ENCODE results near the gene SMC6.

Gene SMC6

DNA sequence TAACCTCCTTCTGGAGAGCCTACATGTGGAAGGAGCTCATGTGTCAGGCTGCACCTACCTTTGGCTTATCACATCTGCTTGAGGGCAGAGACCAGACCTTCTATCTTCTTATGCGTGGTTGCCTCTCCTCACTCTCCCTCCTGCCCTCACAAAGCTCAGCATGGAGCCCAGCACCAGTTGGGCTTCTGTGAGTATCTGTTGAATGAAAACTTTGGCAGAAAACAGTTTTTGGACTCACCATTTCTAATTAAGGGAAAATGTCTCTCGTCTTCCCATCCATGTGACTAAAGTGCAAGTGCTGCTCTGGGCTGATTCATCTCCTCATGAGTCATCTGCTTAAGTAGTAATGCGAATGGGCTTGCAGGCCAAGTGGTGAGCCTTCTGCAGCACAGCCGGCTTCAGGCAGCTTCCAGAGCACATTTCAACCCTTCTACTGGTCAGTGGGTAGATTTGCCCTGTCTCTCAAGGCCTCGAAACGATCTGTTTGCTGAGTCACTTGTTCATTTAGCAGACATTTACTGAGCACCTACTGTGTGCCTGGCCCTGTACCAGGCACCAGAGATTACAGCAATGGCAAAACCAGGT lies 110.5 kb downstream of the SMC6 start:
- Mint-ChIP-seq H3K36me3 (no peaks in the 10 kb centered on the region), H3K27ac (no peak overlapping the region), H3K4me1 (no peaks in the 10 kb centered on the region), H3K27me3 (no peaks in the 10 kb centered on the region), H3K9me3 (no peaks in the 10 kb centered on the region), H3K4me3 (no peak overlapping the region)
- CTCF ChIA-PET, result interaction anchor here (5.3 kb wide), 1 partner anchor 28 kb away, joined by 58 read pairs; no protein-coding TSS in a partner anchor
- no peak for DNase-seq

- CTCF ChIA-PET, result interaction anchor here (1.3 kb wide), 1 partner anchor 31 kb away, joined by 4 read pairs; no protein-coding TSS in a partner anchor
- H3K36me3 Mint-ChIP-seq, result no peaks in the 10 kb centered on the region
- DNase-seq, result no peak
- H3K27ac Mint-ChIP-seq, result no peak overlapping the region
- no peaks in the 10 kb centered on the region for H3K27me3 Mint-ChIP-seq
- no peaks in the 10 kb centered on the region for H3K4me1 Mint-ChIP-seq
- H3K9me3 Mint-ChIP-seq, result no peaks in the 10 kb centered on the region
- no peak overlapping the region for H3K4me3 Mint-ChIP-seq
These were observed 113.2 kb downstream of the SMC6 start for GRCh38 chr2:17640406-17640805.

DNA sequence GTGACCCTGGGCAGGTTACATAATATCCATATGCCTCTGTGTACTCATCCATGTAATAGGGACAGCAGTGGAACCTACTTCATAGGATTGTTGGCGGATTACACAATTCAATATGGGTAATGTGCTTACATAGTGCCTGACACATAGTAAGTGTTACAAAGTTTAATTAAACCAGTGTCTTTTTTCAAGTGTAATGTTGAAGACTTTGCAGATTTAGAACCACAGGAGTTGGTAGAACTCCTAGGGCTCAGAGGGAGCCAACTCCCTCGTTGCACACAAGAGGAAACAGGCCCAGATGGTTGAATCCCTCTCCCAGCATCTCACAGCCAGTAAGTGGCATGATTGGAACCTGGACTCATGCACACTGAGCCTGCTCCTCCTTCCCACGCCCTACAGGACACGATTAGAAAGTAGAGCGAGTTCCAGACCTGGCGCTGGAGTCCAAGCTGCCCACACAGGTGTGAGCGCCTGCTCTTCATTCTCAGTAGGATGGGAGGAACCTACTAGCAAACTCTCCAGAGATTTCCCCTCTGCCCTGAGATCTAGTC lies 115.3 kb downstream of the SMC6 start:
- no peaks in the 10 kb centered on the region for H3K9me3 Mint-ChIP-seq
- no peak overlapping the region for H3K4me3 Mint-ChIP-seq
- peaks cover 13% of the 10 kb centered on the region for H3K27me3 Mint-ChIP-seq
- no peak for DNase-seq
- no peaks in the 10 kb centered on the region for H3K36me3 Mint-ChIP-seq
- CTCF ChIA-PET, result no interaction called here
- no peak overlapping the region for H3K27ac Mint-ChIP-seq
- H3K4me1 Mint-ChIP-seq, result no peaks in the 10 kb centered on the region

- H3K36me3 Mint-ChIP-seq, result no peaks in the 10 kb centered on the region
- no peaks in the 10 kb centered on the region for H3K4me1 Mint-ChIP-seq
- CTCF ChIA-PET, result interaction anchor here (0.9 kb wide), 1 partner anchor 9 kb away, joined by 3 read pairs; no protein-coding TSS in a partner anchor
- no peak overlapping the region for H3K27ac Mint-ChIP-seq
- no peak for DNase-seq
- H3K9me3 Mint-ChIP-seq, result no peaks in the 10 kb centered on the region
- H3K27me3 Mint-ChIP-seq, result peaks cover 13% of the 10 kb centered on the region
- no peak overlapping the region for H3K4me3 Mint-ChIP-seq
These were observed 116.3 kb downstream of the SMC6 start for GRCh38 chr2:17637131-17637906.

- Mint-ChIP-seq H3K9me3 (no peaks in the 10 kb centered on the region), H3K27ac (no peak overlapping the region), H3K4me1 (no peaks in the 10 kb centered on the region), H3K36me3 (no peaks in the 10 kb centered on the region), H3K4me3 (no peak overlapping the region), H3K27me3 (peaks cover 13% of the 10 kb centered on the region)
- no peak for DNase-seq
- CTCF ChIA-PET, result interaction anchor here (0.9 to 1.2 kb wide), 2 partner anchors 10 kb away, joined by 3 to 5 read pairs; no protein-coding TSS in a partner anchor
These were observed 117.4 kb downstream of the SMC6 start for GRCh38 chr2:17636257-17636656.

- H3K9me3 Mint-ChIP-seq, result no peaks in the 10 kb centered on the region
- H3K27ac Mint-ChIP-seq, result no peak overlapping the region
- H3K4me1 Mint-ChIP-seq, result no peaks in the 10 kb centered on the region
- peaks cover 13% of the 10 kb centered on the region for H3K27me3 Mint-ChIP-seq
- H3K36me3 Mint-ChIP-seq, result no peaks in the 10 kb centered on the region
- CTCF ChIA-PET, result interaction anchor here (1.2 kb wide), 1 partner anchor 11 kb away, joined by 5 read pairs; no protein-coding TSS in a partner anchor
- H3K4me3 Mint-ChIP-seq, result no peak overlapping the region
- DNase-seq, result no peak
These were observed 118.6 kb downstream of the SMC6 start for GRCh38 chr2:17634997-17635396.

- H3K36me3 Mint-ChIP-seq, result no peaks in the 10 kb centered on the region
- no peak overlapping the region for H3K27ac Mint-ChIP-seq
- no peaks in the 10 kb centered on the region for H3K4me1 Mint-ChIP-seq
- H3K9me3 Mint-ChIP-seq, result no peaks in the 10 kb centered on the region
- no peak for DNase-seq
- H3K4me3 Mint-ChIP-seq, result no peak overlapping the region
- peaks cover 10% of the 10 kb centered on the region for H3K27me3 Mint-ChIP-seq
- CTCF ChIA-PET, result interaction anchor here (0.8 kb wide), 1 partner anchor 15 kb away, joined by 3 read pairs; no protein-coding TSS in a partner anchor
These were observed 123.5 kb downstream of the SMC6 start for GRCh38 chr2:17630089-17630488.

DNA sequence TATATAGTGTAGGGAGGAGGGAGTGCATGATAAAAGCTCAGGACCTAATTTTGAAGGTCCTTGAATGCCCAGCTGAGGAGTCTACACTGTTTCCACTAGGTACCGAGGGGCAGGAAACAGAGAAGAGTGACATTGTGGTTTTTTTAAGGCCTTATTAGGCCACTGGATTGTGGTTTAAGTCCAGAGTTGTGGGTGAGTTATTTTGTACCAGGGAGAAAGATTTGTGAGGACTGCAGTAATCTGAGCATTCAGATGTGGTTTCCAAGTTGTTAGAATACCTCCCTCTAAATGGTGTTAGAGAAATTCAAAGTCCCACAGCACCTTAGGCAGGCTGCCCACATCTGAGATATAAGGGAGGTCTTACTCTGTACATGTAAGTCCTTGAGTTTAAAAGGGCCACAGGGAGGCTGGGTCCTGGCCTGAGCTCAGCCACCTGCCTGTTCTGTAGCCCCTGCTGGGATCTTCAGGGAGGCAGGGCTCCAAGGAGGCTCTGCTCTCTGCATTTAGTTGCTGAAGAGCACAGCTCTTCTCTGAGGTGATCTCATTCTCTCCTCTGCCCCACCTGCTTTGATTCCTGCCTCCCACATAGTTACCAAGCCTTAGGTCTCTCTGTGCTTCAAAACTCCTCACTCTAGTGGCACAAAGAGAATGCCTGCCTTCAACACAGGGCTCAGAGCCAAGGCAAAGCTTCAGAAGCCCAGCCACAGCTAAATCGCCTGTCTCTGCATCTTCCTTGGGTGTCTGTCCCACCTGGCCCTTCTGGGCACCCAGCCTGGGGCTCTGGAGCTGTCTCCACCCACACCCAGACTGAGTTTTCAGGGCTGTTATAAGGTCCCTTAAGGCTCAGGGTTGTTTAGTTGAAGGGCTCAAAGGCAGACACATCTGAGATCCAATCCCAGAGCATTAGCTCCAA lies 125.0 kb downstream of the SMC6 start:
- H3K36me3 Mint-ChIP-seq, result no peaks in the 10 kb centered on the region
- H3K4me1 Mint-ChIP-seq, result no peaks in the 10 kb centered on the region
- H3K27me3 Mint-ChIP-seq, result peaks cover under 1% of the 10 kb centered on the region
- CTCF ChIA-PET, result interaction anchor here (1.8 kb wide), 1 partner anchor 17 kb away, joined by 7 read pairs; no protein-coding TSS in a partner anchor
- H3K27ac Mint-ChIP-seq, result no peak overlapping the region
- H3K9me3 Mint-ChIP-seq, result no peaks in the 10 kb centered on the region
- DNase-seq, result no peak
- H3K4me3 Mint-ChIP-seq, result no peak overlapping the region

DNA sequence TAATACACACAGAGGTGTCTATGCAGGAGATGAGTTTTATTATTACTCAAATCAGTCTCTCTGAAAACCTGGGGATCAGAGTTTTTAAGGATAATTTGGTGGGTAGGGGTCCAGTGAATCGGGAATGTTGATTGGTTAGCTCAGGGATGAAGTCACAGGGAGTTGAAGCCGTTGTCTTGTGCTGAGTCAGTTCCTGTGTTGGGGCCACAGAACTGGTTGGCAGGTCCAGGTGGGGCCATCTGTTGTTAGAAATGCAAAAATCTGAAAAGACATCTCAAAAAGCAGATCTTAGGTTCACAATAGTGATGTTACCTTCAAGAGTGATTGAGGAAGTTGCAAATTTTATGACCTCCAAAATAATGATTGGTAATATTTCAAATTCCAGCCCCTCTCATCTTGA lies 126.2 kb downstream of the SMC6 start:
- DNase-seq, result no peak
- Mint-ChIP-seq H3K4me3 (no peak overlapping the region), H3K4me1 (no peaks in the 10 kb centered on the region), H3K27ac (no peak overlapping the region), H3K36me3 (no peaks in the 10 kb centered on the region), H3K27me3 (peaks cover 3% of the 10 kb centered on the region), H3K9me3 (no peaks in the 10 kb centered on the region)
- CTCF ChIA-PET, result interaction anchor here (1.8 kb wide), 1 partner anchor 18 kb away, joined by 7 read pairs; no protein-coding TSS in a partner anchor

DNA sequence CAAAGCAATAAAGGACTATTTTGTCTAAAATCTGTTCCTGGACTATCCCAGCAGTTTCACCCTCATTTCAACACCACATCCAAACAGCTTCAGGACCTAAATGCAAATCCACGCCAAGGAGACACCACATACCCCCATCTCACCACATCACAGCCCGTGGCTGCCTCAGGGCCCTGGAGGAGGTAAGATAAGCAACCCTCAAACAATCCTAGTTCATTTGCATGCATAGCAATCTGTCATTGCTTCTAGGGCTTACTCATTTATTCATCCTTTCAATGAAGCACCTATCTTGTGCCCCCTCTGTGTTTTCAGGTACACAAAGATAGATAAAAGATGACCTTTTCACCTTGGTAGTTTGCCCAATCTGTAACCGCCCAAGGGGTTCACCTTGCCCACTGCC lies 126.6 kb downstream of the SMC6 start:
- CTCF ChIA-PET, result no interaction called here
- Mint-ChIP-seq H3K9me3 (no peaks in the 10 kb centered on the region), H3K27ac (no peak overlapping the region), H3K27me3 (peaks cover 3% of the 10 kb centered on the region), H3K36me3 (no peaks in the 10 kb centered on the region), H3K4me1 (no peaks in the 10 kb centered on the region), H3K4me3 (no peak overlapping the region)
- DNase-seq, result no peak

DNA sequence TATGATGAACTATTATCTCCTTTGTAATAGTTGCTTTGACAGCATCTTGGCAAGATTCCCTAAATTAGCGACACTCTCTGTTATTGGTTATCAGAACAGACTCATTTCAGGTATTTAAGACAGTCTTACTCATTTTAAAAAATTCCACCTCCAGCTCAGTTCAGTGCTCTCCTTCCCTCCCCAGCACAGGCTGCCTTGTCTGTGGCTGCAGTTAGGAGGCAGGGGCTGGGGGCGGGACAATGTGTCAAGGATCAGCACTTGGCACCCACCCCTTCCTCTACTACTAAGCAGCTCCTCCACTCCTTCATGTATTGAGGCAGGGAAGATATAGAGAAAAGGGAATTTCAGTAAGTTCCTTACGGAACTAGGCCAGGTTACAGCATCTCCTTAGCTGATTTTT lies 128.2 kb downstream of the SMC6 start:
- H3K4me3 Mint-ChIP-seq, result no peak overlapping the region
- H3K27ac Mint-ChIP-seq, result no peak overlapping the region
- DNase-seq, result no peak
- no peaks in the 10 kb centered on the region for H3K9me3 Mint-ChIP-seq
- H3K27me3 Mint-ChIP-seq, result peaks cover 12% of the 10 kb centered on the region
- CTCF ChIA-PET, result no interaction called here
- no peaks in the 10 kb centered on the region for H3K36me3 Mint-ChIP-seq
- H3K4me1 Mint-ChIP-seq, result no peaks in the 10 kb centered on the region

- Mint-ChIP-seq H3K9me3 (no peaks in the 10 kb centered on the region), H3K4me1 (no peaks in the 10 kb centered on the region), H3K36me3 (no peaks in the 10 kb centered on the region), H3K27me3 (peaks cover 22% of the 10 kb centered on the region), H3K27ac (no peak overlapping the region), H3K4me3 (no peak overlapping the region)
- CTCF ChIA-PET, result no interaction called here
- DNase-seq, result no peak
These were observed 131.8 kb downstream of the SMC6 start for GRCh38 chr2:17621781-17622180.

DNA sequence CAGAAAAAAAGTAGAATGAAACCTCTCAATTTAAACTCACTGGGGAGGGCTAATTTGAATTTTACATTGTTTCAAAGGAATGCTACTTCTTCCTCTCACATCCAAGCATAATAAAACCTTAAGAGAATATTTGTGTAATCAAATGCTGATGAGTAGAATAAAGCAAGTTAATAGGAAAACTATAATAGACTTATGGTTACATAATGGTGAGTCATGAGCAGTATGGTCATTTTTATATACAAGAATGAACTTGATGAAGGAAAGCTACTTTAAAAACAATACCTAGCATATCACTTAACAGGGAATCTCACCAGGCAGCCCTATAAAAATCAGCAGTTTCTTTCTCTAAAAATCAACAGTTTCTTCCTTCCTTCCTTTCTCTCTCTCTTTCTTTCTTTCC lies 132.8 kb downstream of the SMC6 start:
- CTCF ChIA-PET, result no interaction called here
- H3K4me3 Mint-ChIP-seq, result no peak overlapping the region
- peak overlapping the region; percentile 51 for H3K27ac Mint-ChIP-seq
- no peaks in the 10 kb centered on the region for H3K9me3 Mint-ChIP-seq
- peaks cover 25% of the 10 kb centered on the region for H3K27me3 Mint-ChIP-seq
- DNase-seq, result no peak
- H3K4me1 Mint-ChIP-seq, result no peaks in the 10 kb centered on the region
- no peaks in the 10 kb centered on the region for H3K36me3 Mint-ChIP-seq

GRCh38 chr2:17620280-17620679 lies 133.3 kb downstream of the SMC6 start:
- H3K4me1 Mint-ChIP-seq, result no peaks in the 10 kb centered on the region
- DNase-seq, result no peak
- H3K4me3 Mint-ChIP-seq, result no peak overlapping the region
- CTCF ChIA-PET, result no interaction called here
- no peaks in the 10 kb centered on the region for H3K9me3 Mint-ChIP-seq
- no peaks in the 10 kb centered on the region for H3K36me3 Mint-ChIP-seq
- peaks cover 29% of the 10 kb centered on the region for H3K27me3 Mint-ChIP-seq
- H3K27ac Mint-ChIP-seq, result no peak overlapping the region

Data from activated naive CD4-positive, alpha-beta T cell treated with anti-CD3 and anti-CD28 coated beads, Interleukin-2, amount 10 ng/mL, durations not matched to agents 7 days and 5 days (primary cell).